Lung (tissue), 12 donors: ENCODE data around the gene SULT2B1. TPM values are rescaled to one million over a fixed set of nuclear protein-coding genes. Genes with fewer than 3 reads are reported as not detected.

Source experiments
- ATAC-seq: fragments of 200-7000 bp; cut with Tn5 transposase; one replicate; pipeline ENCODE4 v1.9.1; 2020; ENCODE audit warnings: moderate number of reproducible peaks; ENCODE audit not compliant: insufficient read depth, low FRiP score
- DNase-seq, 3 donors: peaks; one replicate each; pipeline ENCODE4 v3.0.0-alpha.2; 2013 to 2017
- H3K27ac ChIP-seq, 2 donors: one replicate each; pipeline ENCODE4 v1.5.1; 2013; ENCODE audit warnings: mild to moderate bottlenecking in 2 of 2, moderate library complexity in 2 of 2, control low read depth in 1 of 2, inconsistent platforms in 1 of 2, low read depth in 1 of 2, low read length in 1 of 2
- H3K27me3 ChIP-seq, 3 donors: one replicate each; pipeline ENCODE4 v1.5.1; 2013; ENCODE audit warnings: low read length in 2 of 3; ENCODE audit not compliant: control insufficient read depth in 3 of 3, insufficient read depth in 3 of 3
- H3K36me3 ChIP-seq, 4 donors: one replicate each; pipeline ENCODE4 v1.5.1; 2013; ENCODE audit warnings: low read length in 4 of 4, mild to moderate bottlenecking in 1 of 4, moderate library complexity in 1 of 4; ENCODE audit not compliant: control insufficient read depth in 4 of 4, insufficient read depth in 4 of 4
- H3K4me1 ChIP-seq, 5 donors: one replicate each; pipeline ENCODE4 v1.5.1; 2013; ENCODE audit warnings: low read length in 5 of 5, mild to moderate bottlenecking in 2 of 5, moderate library complexity in 1 of 5; ENCODE audit not compliant: control insufficient read depth in 5 of 5, insufficient read depth in 5 of 5
- H3K4me3 ChIP-seq: one replicate; pipeline ENCODE4 v1.5.1; 2013; ENCODE audit warnings: mild to moderate bottlenecking, control low read depth, moderate library complexity
- H3K9ac ChIP-seq, 2 donors: one replicate each; pipeline ENCODE4 v1.5.1; 2013; ENCODE audit warnings: low read length in 2 of 2, control low read depth in 1 of 2; ENCODE audit not compliant: insufficient read depth in 1 of 2
- H3K9me3 ChIP-seq, 4 donors: one replicate each; pipeline ENCODE4 v1.5.1; 2013; ENCODE audit warnings: low read length in 3 of 4, mild to moderate bottlenecking in 1 of 4, moderate library complexity in 1 of 4; ENCODE audit not compliant: control insufficient read depth in 4 of 4, insufficient read depth in 3 of 4
- CTCF ChIP-seq: IDR thresholded peaks from 2 replicates; pipeline ENCODE4 v1.5.1; 2012; ENCODE audit warnings: mild to moderate bottlenecking; ENCODE audit errors: control extremely low read depth, extremely low read depth
- WGBS, 2 donors: extraction: QIAGEN DNeasy Blood & Tissue Kit; methylation state at CpG; one replicate each; pipeline ENCODE4 v1.1.7; 2013; 5-methylcytosine and 5-hydroxymethylcytosine counted together
- polyA plus RNA-seq, 2 donors: library from polyadenylated mRNA; stranded (reverse); fragments of 200-250 nt; gene quantifications; one replicate each; pipeline ENCODE4 v1.2.1, GENCODE V29; 2013
- total RNA-seq, 2 donors: library from RNA; depleted of rRNA in 1 of 2; stranded (reverse); fragments of >200 nt in 1 of 2; gene quantifications; one replicate each; pipeline ENCODE4 v1.2.1, GENCODE V29; 2014 to 2021
- donor health status: control.
- donor health status: control.
- donor health status: Bipolar disorder and iron deficiency.
- donor health status: healthy.
- donor health status: DM: yes; HTN: yes; CAD: no.

SULT2B1 gene
- total and polyA plus RNA-seq, 4 donors, result 1.2 to 22.9 (median 10.7) TPM

GRCh38 chr19:48507911-48508439 is 44.0 kb upstream of the SULT2B1 start:
- no peak overlapping the region for H3K27ac ChIP-seq
- peaks cover 0 to 20% (median 18%) of the 10 kb centered on the region in 3 donors for H3K27me3 ChIP-seq
- no peak for TF ChIP-seq CTCF
- peaks cover 0 to 5% (median 0%) of the 10 kb centered on the region in 4 donors for H3K9me3 ChIP-seq
- H3K4me3 ChIP-seq, result no peak overlapping the region
- ATAC-seq (no peak), DNase-seq (no peak)
- H3K36me3 ChIP-seq, result no peaks in the 10 kb centered on the region
- H3K9ac ChIP-seq, result no peak overlapping the region
- 87 to 89% methylated on average over 7 of the region's 7 CpGs for WGBS, 2 donors
- H3K4me1 ChIP-seq, result peaks cover 0 to 5% (median 0%) of the 10 kb centered on the region in 5 donors

GRCh38 chr19:48508729-48509411 is 43.1 kb upstream of the SULT2B1 start:
- Histone ChIP-seq H3K9ac (no peak overlapping the region), H3K27ac (no peak overlapping the region), H3K4me3 (no peak overlapping the region), H3K9me3 (peaks cover 0 to 5% (median 0%) of the 10 kb centered on the region in 4 donors), H3K27me3 (peaks cover 0 to 25% (median 21%) of the 10 kb centered on the region in 3 donors), H3K36me3 (no peaks in the 10 kb centered on the region), H3K4me1 (peaks cover 0 to 8% (median 0%) of the 10 kb centered on the region in 5 donors)
- 79 to 84% methylated on average over 32 of the region's 32 CpGs for WGBS, 2 donors
- ATAC-seq (no peak), DNase-seq (no peak)
- no peak for TF ChIP-seq CTCF

GRCh38 chr19:48509467-48510194 is 42.3 kb upstream of the SULT2B1 start:
- ATAC-seq, result no peak
- TF ChIP-seq CTCF, result no peak
- no peak overlapping the region for H3K27ac ChIP-seq
- H3K4me1 ChIP-seq, result peaks cover 0 to 10% (median 0%) of the 10 kb centered on the region in 5 donors
- H3K36me3 ChIP-seq, result no peaks in the 10 kb centered on the region
- H3K9ac ChIP-seq, result no peak overlapping the region
- H3K9me3 ChIP-seq, result peaks cover 0 to 5% (median 0%) of the 10 kb centered on the region in 4 donors
- peaks cover 0 to 27% (median 21%) of the 10 kb centered on the region in 3 donors for H3K27me3 ChIP-seq
- no peak overlapping the region for H3K4me3 ChIP-seq
- no peak for DNase-seq
- WGBS, 2 donors, result 81% methylated on average over 12 of the region's 12 CpGs
